Stimulated activated CD4-positive, alpha-beta T cell treated with anti-CD3 and anti-CD28 coated beads, Interleukin-1b, Interleukin-23, amount 100 ng/mL, for 24 hours (primary cell): ENCODE measurements around the gene PAX7.
"Not testable (repeated sequence)": the region's sequence is repeated elsewhere in the genome, so short reads cannot be mapped to it uniquely, and the experiment has no call there.

ENCODE experiments used
- DNase-seq, 4 experiments: peaks; one replicate each; pipeline ENCODE4 v3.0.0-alpha.2; 2020; ENCODE audit warnings: low read depth in 4 of 4, low spot score in 1 of 4

Gene PAX7

GRCh38 chr1:18725231-18725895, 94.7 kb downstream of the PAX7 start:
- DNase-seq = no peak

DNA sequence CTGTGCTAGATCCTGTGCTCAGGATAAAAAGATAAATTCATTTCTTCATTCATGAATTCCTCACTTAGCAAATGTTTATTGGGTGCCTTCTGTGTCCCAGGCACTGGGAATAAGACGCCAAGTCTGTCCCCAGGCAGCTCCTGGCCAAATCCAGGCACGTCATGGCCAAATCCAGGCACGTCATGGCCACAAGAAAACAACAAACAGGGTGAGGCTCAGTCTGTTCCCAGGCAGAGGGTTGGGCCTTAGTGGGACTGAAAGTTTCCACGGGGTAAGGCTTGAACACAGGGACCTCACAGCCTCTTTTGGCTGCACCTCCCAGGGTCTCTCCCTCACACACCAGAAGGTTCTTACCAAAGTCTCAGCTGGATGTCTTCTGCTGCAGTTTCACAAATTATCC, 95.7 kb downstream of the PAX7 start:
- no peak for DNase-seq

- DNase-seq = no peak
Measured at GRCh38 chr1:18727956-18728355, 97.3 kb downstream of the PAX7 start.

- DNase-seq = no peak
Measured at GRCh38 chr1:18730321-18730720, 99.7 kb downstream of the PAX7 start.

DNA sequence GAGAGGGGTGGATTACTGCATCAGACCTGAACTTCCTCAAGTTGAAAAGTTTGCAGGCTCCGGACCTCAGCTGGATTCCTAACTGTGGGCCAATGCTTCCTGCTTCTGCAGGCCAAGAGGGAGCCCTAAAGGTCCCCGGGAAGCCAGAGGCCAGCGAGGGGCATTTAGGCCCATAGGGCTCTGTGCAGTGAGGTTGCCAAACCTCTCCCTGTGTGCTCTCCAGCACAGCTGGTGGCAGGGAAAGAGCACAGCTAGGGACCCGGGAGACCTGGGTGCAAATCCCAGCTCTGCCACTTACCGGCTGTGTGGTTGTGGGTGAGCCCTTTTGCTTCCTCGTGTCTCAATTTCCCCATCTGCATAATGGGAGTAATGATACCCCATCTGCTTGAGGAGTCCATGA, 100.5 kb downstream of the PAX7 start:
- no peak for DNase-seq

DNA sequence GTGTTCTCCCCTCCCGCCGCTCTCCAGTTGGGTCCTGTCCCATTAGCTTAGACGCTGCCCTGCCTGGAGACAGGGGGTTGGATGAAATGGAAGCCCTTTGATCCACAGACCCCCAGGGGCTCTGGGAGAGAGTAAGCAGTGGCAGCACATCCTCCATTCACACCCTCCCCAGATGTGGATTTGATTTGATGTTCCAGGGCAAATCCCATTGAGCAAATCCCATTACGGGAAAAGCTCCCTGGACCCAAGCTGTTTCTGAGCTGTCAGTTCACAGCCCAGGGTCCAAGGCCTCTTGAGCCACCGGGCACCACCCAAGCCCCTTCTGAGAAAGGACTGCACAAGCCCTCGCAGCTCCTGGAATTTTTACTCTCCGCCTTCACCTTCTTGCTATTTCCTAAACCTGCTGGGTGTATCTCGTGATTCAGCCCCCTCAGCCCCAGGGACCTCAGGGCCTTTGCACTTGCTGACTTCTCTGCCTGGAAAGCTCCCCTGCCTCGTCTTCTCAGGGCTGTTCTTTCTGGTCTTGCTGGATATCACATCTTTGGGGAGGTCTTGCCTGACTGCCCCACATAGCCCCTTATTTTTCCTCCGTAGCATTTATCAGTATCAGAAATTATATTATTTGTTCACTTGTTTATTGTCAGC, 101.1 kb downstream of the PAX7 start:
- no peak for DNase-seq

DNA sequence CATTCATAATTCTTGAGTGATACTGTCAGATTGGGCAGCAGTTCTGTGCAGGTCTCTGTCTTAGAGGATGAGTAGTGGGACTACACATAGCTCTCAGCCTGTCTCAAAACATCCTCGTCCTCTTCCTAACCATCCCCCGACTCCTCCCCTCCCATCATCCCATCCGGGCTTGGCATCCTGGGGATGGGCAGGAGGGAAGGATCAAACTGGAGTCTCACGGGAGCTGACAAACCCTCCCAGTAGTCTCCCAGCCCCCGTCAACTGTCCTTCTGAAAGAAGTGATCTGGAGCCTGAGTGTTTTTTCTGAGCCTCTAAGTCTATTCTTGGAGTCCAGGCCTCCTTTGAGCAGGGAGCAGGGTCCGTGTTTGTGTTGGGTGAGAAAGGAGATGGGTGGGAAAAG, 102.0 kb downstream of the PAX7 start:
- DNase-seq = no peak

DNA sequence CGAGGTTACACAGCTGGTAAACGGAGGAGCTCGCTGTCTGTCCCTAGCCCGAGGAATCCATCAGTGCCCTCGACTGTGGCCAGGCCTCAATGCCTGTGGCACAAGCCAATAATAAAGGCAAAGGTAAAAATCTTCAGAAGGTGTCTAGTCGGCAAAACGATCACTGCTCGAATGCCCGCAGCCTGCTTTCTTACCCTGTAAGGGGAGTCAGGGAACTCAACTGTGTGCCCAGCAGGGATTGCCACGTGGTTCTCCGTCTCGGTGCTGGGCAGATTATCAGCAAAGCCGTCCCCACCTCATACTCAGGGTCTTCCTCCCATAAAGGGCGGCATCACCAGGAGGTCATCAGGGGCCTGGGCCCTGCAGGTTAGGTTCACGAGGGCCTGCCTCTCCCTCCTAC, 103.4 kb downstream of the PAX7 start:
- DNase-seq = no peak

GRCh38 chr1:18734461-18735223, 104.0 kb downstream of the PAX7 start:
- DNase-seq = no peak

- no peak for DNase-seq
Measured at GRCh38 chr1:18735224-18735997, 104.8 kb downstream of the PAX7 start.

DNA sequence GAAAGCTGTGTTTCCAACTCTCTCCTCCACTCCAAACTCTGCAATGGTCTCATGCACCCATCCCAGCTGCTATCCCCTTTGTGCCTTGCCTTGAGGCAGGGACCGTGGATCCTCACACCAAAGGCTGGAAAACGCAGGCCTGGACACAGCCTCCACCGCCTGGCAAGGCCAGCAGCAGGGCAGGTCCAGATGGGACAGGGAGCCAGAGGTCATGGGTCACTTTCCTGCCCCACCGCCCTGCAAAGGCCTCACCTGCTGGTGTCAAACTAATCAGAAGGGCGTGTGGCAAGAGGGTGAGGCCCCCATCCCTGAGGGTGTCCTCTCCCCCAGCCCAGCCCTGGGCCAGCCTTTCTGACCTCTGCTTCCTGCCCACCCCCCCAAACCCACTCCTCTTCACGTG, 106.3 kb downstream of the PAX7 start:
- DNase-seq = no peak

DNA sequence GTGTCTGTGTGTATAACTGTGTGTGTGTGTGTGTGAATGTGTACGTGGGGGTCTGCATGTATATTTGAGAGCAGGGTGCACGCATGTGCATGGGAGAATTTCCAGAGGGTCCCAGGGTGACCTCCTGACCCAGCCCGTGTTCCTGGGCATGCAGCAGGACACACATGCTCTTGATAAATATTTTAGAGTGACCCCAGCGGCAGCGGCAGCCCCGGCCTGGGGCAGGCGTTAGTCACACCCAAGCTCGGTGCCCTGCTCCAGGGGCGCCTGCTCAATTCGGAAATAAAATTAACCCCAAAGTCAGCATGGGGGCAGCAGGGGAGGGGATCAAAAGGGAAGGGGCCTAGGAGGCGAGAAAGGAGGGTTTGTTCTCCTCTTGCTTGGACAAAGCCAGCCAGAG, 107.5 kb downstream of the PAX7 start:
- no peak for DNase-seq

GRCh38 chr1:18738617-18739016, 108.0 kb downstream of the PAX7 start:
- no peak for DNase-seq

DNA sequence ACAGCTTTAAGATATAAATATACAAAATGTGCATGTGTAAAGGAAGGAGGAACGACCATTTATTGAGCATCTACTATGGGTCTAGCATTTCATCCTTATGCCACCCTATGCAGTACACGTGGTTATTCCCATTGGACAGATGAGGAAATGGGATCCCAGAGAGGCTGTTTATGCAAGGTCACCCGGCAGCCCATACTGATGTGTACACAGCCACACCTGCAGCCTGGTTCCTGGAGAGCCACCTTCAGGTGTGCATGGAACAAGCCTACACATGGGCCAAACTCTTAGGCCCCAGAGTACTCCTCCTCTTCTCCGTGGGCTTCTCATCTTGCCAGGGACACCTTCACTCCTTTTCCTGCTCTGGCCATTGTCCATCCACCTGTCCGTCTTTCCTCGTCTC, 108.8 kb downstream of the PAX7 start:
- DNase-seq = no peak

DNA sequence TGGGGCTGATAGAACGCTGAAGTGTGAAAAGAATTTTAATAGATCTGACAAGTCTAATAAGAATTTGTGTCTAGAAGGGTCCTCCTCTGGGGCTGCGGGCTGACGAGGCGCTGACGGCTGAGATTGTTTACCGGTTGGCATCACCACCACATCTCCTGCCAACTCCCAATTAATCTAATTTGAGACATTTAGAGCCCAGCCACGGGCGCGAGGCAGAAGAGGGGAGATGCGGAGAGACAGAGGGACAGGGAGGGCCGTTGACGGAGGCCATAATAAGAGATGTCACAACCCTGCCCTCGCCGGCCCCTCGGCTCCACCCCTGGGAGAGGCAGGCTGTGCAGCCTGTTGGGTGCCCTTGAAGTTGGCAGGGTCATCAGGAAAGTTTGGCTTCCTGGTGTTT, 109.3 kb downstream of the PAX7 start:
- no peak for DNase-seq

DNA sequence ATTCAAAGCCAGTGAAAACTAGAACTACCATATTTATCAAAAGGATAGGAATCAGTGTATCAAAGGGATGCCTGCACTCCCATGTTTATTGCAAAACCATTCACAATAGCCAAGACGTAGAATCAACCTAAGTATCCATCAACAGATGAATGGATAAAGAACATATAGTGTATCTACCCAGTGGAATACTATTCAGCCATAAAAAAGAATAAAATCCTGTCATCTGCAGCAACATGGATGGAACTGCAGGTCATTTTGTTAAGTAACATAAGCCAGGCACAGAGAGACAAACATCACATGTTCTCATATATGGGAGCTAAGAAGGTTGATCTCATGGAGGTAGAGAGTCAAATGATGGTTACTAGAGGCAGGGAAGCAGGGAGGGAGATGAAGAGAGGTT, 110.0 kb downstream of the PAX7 start:
- DNase-seq = no peak

- no peak for DNase-seq
Measured at GRCh38 chr1:18743233-18743632, 112.6 kb downstream of the PAX7 start.

DNA sequence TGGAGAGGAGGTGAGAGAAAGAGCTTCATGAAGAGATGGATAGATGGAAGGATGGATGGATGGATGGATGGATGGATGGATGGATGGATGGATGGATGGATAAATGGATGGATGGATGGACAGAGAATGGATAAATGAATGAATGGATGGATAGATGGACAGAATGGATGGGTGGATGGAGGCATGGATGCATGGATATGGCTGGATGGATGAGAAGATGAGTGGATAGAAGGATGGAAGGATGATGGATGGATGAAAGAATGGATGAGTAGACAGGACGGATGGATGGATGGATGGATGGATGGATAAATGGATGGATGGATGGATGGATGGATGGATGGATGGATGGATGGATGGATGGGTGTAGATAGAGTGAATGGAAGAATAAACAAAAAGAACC, 113.7 kb downstream of the PAX7 start:
- not testable (repeated sequence) for DNase-seq

DNA sequence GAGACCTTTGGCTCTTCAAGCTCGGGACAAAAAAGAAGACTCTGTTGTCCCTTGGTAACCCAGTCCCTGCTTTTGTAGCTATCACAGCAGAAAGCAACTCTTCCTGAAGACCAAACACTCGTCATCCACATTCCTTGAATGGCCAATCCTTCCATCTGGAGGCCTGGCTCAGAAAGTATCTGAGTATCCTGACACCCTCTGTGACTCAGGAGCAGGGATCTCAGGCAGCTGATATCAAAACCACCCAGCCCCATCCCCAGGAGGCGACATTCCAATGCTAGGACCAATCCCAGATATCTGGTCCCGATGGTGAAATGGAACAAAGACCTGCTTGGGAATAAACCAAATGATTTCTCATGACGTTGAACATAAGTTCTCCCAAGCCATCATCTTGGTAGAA, 116.3 kb downstream of the PAX7 start:
- no peak for DNase-seq

DNA sequence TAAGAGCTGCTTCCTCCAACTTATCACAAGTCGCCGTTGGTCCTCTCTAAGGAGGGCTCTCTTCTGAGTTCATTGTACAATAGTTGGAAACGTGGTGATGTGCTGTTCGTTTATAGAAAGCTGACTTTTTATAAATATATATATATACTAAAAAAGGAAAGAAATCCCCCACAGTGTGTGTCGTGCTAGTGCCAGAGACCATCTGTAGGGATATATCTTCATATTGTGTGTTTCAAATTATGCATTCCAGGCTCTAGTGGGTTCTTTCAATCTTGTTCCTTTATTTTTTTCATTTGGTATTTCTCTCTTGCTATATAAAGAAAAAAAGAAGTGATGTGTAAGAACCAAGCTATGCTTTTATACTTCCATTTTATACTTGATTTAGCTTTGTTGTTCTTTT, 117.0 kb downstream of the PAX7 start:
- no peak for DNase-seq

DNA sequence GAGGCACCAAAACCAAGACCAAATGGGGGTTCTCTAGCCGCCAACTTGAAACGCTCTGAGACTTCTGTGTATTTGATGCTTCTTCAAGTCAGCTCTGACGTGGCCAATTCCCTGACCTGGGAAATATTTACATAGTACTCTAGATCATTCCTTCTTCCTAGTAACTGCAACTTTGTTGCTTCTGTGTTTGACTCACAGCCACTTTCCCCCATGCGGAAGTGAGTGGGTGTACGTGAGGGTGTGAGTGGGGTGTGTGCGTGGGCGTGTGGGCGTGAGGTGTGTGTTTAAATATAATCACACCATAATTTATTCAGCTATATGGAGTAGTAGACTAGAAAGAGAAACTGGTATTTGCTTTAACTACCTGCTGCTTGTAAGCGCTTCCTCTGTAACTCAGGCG, 117.8 kb downstream of the PAX7 start:
- no peak for DNase-seq

- DNase-seq = no peak
Measured at GRCh38 chr1:18749569-18749968, 118.9 kb downstream of the PAX7 start.
